ENCODE results near the gene F2RL2.
"Not testable (repeated sequence)": the region's sequence is repeated elsewhere in the genome, so short reads cannot be mapped to it uniquely, and the experiment has no call there.

- TF ChIP-seq EZH2 (IDR thresholded peaks at IDR 0.05; ENCODE audit: insufficient read depth, low read length); CTCF (IDR thresholded peaks at IDR 0.05; ENCODE audit: insufficient read depth, low read depth, low read length): not testable (repeated sequence)
These were observed 19.2 kb downstream of the F2RL2 start for GRCh38 chr5:76603991-76604390.
